ENCODE measurements around the gene EPHA3. TPM values are rescaled to one million over a fixed set of nuclear protein-coding genes. Genes with fewer than 3 reads are reported as not detected.

The EPHA3 gene
- total RNA-seq, 2 donors from 2014 or later: 1.7 to 2.4 TPM

- Histone ChIP-seq H3K27ac (no peak overlapping the region), H3K36me3 (no peaks in the 10 kb centered on the region), H3K4me1 (no peaks in the 10 kb centered on the region), H3K9me3 (no peaks in the 10 kb centered on the region), H3K27me3 (no peaks in the 10 kb centered on the region), H3K4me3 (no peak overlapping the region), H3K9ac (ENCODE audit: low read depth in 2 of 2, low read length in 2 of 2) (no peak overlapping the region)
- intact Hi-C loops (cut with DNase I): no loop called here
- no peak for DNase-seq
- no peak for TF ChIP-seq CTCF (IDR thresholded peaks at IDR 0.05)
These were observed 149.5 kb downstream of the EPHA3 start for GRCh38 chr3:89256882-89257281.

- TF ChIP-seq CTCF (IDR thresholded peaks at IDR 0.05): no peak
- DNase-seq: no peak
- no peaks in the 10 kb centered on the region for H3K27me3 ChIP-seq
These were observed 153.3 kb downstream of the EPHA3 start for GRCh38 chr3:89260721-89261120.

GRCh38 chr3:89261673-89262072 lies 154.3 kb downstream of the EPHA3 start:
- no peak overlapping the region for H3K4me3 ChIP-seq
- no peak for TF ChIP-seq CTCF (IDR thresholded peaks at IDR 0.05)
- H3K27ac ChIP-seq: no peak overlapping the region
- H3K4me1 ChIP-seq: no peaks in the 10 kb centered on the region
- H3K36me3 ChIP-seq: no peaks in the 10 kb centered on the region
- H3K9me3 ChIP-seq: no peaks in the 10 kb centered on the region
- no peaks in the 10 kb centered on the region for H3K27me3 ChIP-seq
- intact Hi-C loops (cut with DNase I): no loop called here
- no peak for DNase-seq
- no peak overlapping the region for H3K9ac ChIP-seq (ENCODE audit: low read depth in 2 of 2, low read length in 2 of 2)

More at GRCh38 chr3:89260721-89261120, 153.3 kb downstream of the EPHA3 start:
- no peak overlapping the region for H3K27ac ChIP-seq
- no peak overlapping the region for H3K9ac ChIP-seq (ENCODE audit: low read depth in 2 of 2, low read length in 2 of 2)
- no peaks in the 10 kb centered on the region for H3K9me3 ChIP-seq
- H3K4me1 ChIP-seq: no peaks in the 10 kb centered on the region
- intact Hi-C loops (cut with DNase I): no loop called here
- no peak overlapping the region for H3K4me3 ChIP-seq
- no peaks in the 10 kb centered on the region for H3K36me3 ChIP-seq

GRCh38 chr3:89262309-89262929 lies 155.0 kb downstream of the EPHA3 start:
- no peak for DNase-seq

GRCh38 chr3:89264037-89264560 lies 156.7 kb downstream of the EPHA3 start:
- Histone ChIP-seq H3K4me1 (no peaks in the 10 kb centered on the region), H3K27me3 (no peaks in the 10 kb centered on the region)
- TF ChIP-seq CTCF (IDR thresholded peaks at IDR 0.05): no peak

More at GRCh38 chr3:89262309-89262929, 155.0 kb downstream of the EPHA3 start:
- H3K27ac ChIP-seq: no peak overlapping the region
- no peaks in the 10 kb centered on the region for H3K4me1 ChIP-seq
- H3K27me3 ChIP-seq: no peaks in the 10 kb centered on the region
- no peaks in the 10 kb centered on the region for H3K36me3 ChIP-seq
- no peak overlapping the region for H3K9ac ChIP-seq (ENCODE audit: low read depth in 2 of 2, low read length in 2 of 2)
- intact Hi-C loops (cut with DNase I): no loop called here
- no peaks in the 10 kb centered on the region for H3K9me3 ChIP-seq
- no peak overlapping the region for H3K4me3 ChIP-seq
- no peak for TF ChIP-seq CTCF (IDR thresholded peaks at IDR 0.05)

More at GRCh38 chr3:89264037-89264560, 156.7 kb downstream of the EPHA3 start:
- intact Hi-C loops (cut with DNase I): no loop called here
- no peaks in the 10 kb centered on the region for H3K9me3 ChIP-seq
- H3K9ac ChIP-seq (ENCODE audit: low read depth in 2 of 2, low read length in 2 of 2): no peak overlapping the region
- H3K27ac ChIP-seq: no peak overlapping the region
- no peaks in the 10 kb centered on the region for H3K36me3 ChIP-seq
- H3K4me3 ChIP-seq: no peak overlapping the region
- no peak for DNase-seq

Data from colonic mucosa (tissue), 4 donors.